HUDEP-2 (cell line): Measurements from ENCODE around the gene ZBTB47.

Experiments used
- DNase-seq, 76 experiments: peaks; one replicate each; lab custom pipeline; 2025; ENCODE audit not compliant: unreplicated experiment in 76 of 76; lab: John Stamatoyannopoulos, UW

ZBTB47 gene

GRCh38 chr3:42707620-42708355 is 54.3 kb downstream of the ZBTB47 start:
- DNase-seq, result no peak

GRCh38 chr3:42708611-42709151 is 55.2 kb downstream of the ZBTB47 start:
- no peak for DNase-seq

GRCh38 chr3:42709621-42710020 is 56.1 kb downstream of the ZBTB47 start:
- DNase-seq, result no peak

- DNase-seq, result no peak
Measured at GRCh38 chr3:42710323-42711021, 57.0 kb downstream of the ZBTB47 start.

- DNase-seq, result no peak
Measured at GRCh38 chr3:42711491-42712343, 58.2 kb downstream of the ZBTB47 start.

- no peak for DNase-seq
Measured at GRCh38 chr3:42712344-42712648, 58.8 kb downstream of the ZBTB47 start.

GRCh38 chr3:42712688-42713372 is 59.3 kb downstream of the ZBTB47 start:
- DNase-seq, result no peak

GRCh38 chr3:42713747-42714146 is 60.2 kb downstream of the ZBTB47 start:
- DNase-seq, result no peak

- DNase-seq, result no peak
Measured at GRCh38 chr3:42714171-42714852, 60.8 kb downstream of the ZBTB47 start.
